Lung (tissue), 12 donors: ENCODE results near the gene ALG11. TPM values are rescaled to one million over a fixed set of nuclear protein-coding genes. Genes with fewer than 3 reads are reported as not detected.

Experiments used
- ATAC-seq: fragments of 200-7000 bp; cut with Tn5 transposase; one replicate; pipeline ENCODE4 v1.9.1; 2020; ENCODE audit warnings: moderate number of reproducible peaks; ENCODE audit not compliant: insufficient read depth, low FRiP score
- DNase-seq, 3 donors: peaks; one replicate each; pipeline ENCODE4 v3.0.0-alpha.2; 2013 to 2017
- H3K27ac ChIP-seq, 2 donors: one replicate each; pipeline ENCODE4 v1.5.1; 2013; ENCODE audit warnings: mild to moderate bottlenecking in 2 of 2, moderate library complexity in 2 of 2, control low read depth in 1 of 2, inconsistent platforms in 1 of 2, low read depth in 1 of 2, low read length in 1 of 2
- H3K27me3 ChIP-seq, 3 donors: one replicate each; pipeline ENCODE4 v1.5.1; 2013; ENCODE audit warnings: low read length in 2 of 3; ENCODE audit not compliant: control insufficient read depth in 3 of 3, insufficient read depth in 3 of 3
- H3K36me3 ChIP-seq, 4 donors: one replicate each; pipeline ENCODE4 v1.5.1; 2013; ENCODE audit warnings: low read length in 4 of 4, mild to moderate bottlenecking in 1 of 4, moderate library complexity in 1 of 4; ENCODE audit not compliant: control insufficient read depth in 4 of 4, insufficient read depth in 4 of 4
- H3K4me1 ChIP-seq, 5 donors: one replicate each; pipeline ENCODE4 v1.5.1; 2013; ENCODE audit warnings: low read length in 5 of 5, mild to moderate bottlenecking in 2 of 5, moderate library complexity in 1 of 5; ENCODE audit not compliant: control insufficient read depth in 5 of 5, insufficient read depth in 5 of 5
- H3K4me3 ChIP-seq: one replicate; pipeline ENCODE4 v1.5.1; 2013; ENCODE audit warnings: mild to moderate bottlenecking, control low read depth, moderate library complexity
- H3K9ac ChIP-seq, 2 donors: one replicate each; pipeline ENCODE4 v1.5.1; 2013; ENCODE audit warnings: low read length in 2 of 2, control low read depth in 1 of 2; ENCODE audit not compliant: insufficient read depth in 1 of 2
- H3K9me3 ChIP-seq, 4 donors: one replicate each; pipeline ENCODE4 v1.5.1; 2013; ENCODE audit warnings: low read length in 3 of 4, mild to moderate bottlenecking in 1 of 4, moderate library complexity in 1 of 4; ENCODE audit not compliant: control insufficient read depth in 4 of 4, insufficient read depth in 3 of 4
- CTCF ChIP-seq: IDR thresholded peaks from 2 replicates; pipeline ENCODE4 v1.5.1; 2012; ENCODE audit warnings: mild to moderate bottlenecking; ENCODE audit errors: control extremely low read depth, extremely low read depth
- whole genome bisulfite sequencing, 2 donors: extraction: QIAGEN DNeasy Blood & Tissue Kit; methylation state at CpG; one replicate each; pipeline ENCODE4 v1.1.7; 2013; 5-methylcytosine and 5-hydroxymethylcytosine counted together
- polyA plus RNA-seq, 2 donors: library from polyadenylated mRNA; stranded (reverse); fragments of 200-250 nt; gene quantifications; one replicate each; pipeline ENCODE4 v1.2.1, GENCODE V29; 2013
- total RNA-seq, 2 donors: library from RNA; depleted of rRNA in 1 of 2; stranded (reverse); fragments of >200 nt in 1 of 2; gene quantifications; one replicate each; pipeline ENCODE4 v1.2.1, GENCODE V29; 2014 to 2021
- donor health status: control.
- donor health status: control.
- donor health status: Bipolar disorder and iron deficiency.
- donor health status: healthy.
- donor health status: DM: yes; HTN: yes; CAD: no.

Gene ALG11
- total and polyA plus RNA-seq, 4 donors: 5.3 to 31.3 (median 16.5) TPM

- peaks cover 0 to 13% (median 4%) of the 10 kb centered on the region in 5 donors for H3K4me1 ChIP-seq
- ATAC-seq (no peak), DNase-seq (no peak)
- no peak overlapping the region for H3K27ac ChIP-seq
- H3K36me3 ChIP-seq: peaks cover 0 to 3% (median 0%) of the 10 kb centered on the region in 4 donors
- H3K9me3 ChIP-seq: no peaks in the 10 kb centered on the region
- no peaks in the 10 kb centered on the region for H3K27me3 ChIP-seq
- 0 to 93% methylated on average over 1 of the region's 1 CpG for WGBS, 2 donors
- no peak for TF ChIP-seq CTCF
- H3K4me3 ChIP-seq: no peak overlapping the region
- H3K9ac ChIP-seq: no peak overlapping the region
These were observed 35.8 kb upstream of the ALG11 start for GRCh38 chr13:51976423-51976822.

DNA sequence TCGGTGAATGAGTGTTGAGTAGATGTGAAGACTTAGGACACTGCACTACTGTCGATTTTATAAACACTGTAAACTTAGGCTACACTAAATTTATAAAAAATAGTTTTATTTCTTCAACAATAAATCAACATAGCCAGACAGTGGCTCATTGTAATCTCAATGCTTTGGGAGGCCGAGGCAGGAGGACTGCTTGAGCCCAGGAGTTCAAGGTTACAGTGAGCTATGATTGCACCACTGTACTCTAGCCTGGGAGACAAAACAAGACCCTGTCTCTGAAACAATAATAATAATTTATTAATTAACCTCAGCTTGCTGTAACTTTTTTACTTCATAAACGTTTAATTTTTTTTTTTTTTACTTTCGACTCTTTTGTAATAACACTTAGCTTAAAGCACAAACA is 35.3 kb upstream of the ALG11 start:
- Histone ChIP-seq H3K9ac (no peak overlapping the region), H3K4me3 (no peak overlapping the region), H3K27me3 (no peaks in the 10 kb centered on the region), H3K36me3 (peaks cover 0 to 3% (median 0%) of the 10 kb centered on the region in 4 donors), H3K9me3 (no peaks in the 10 kb centered on the region), H3K27ac (no peak overlapping the region), H3K4me1 (peaks cover 0 to 13% (median 4%) of the 10 kb centered on the region in 5 donors)
- ATAC-seq: no peak
- no peak for TF ChIP-seq CTCF
- no peak for DNase-seq
- WGBS, 2 donors: 92 to 95% methylated on average over 5 of the region's 5 CpGs

DNA sequence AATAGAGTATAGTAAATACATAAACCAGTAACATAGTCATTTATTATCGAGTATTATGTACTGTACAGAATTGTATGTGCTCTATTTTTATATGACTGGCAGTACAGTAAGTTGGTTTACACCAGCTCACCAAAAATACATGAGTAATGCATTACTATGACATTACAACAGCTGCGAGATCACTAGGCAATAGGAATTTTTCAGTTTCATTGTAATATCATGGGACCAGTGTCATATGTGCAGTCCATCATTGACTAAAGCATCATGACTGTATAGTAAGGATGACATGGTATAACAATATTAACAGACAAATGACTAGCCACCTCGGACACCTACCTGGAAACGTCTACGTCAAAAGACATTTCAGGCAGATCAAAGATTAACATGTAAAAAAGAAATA is 34.6 kb upstream of the ALG11 start:
- H3K27me3 ChIP-seq: no peaks in the 10 kb centered on the region
- H3K9ac ChIP-seq: no peak overlapping the region
- ATAC-seq: no peak
- no peak overlapping the region for H3K4me3 ChIP-seq
- DNase-seq: no peak
- TF ChIP-seq CTCF: no peak
- peaks cover 0 to 3% (median 0%) of the 10 kb centered on the region in 4 donors for H3K36me3 ChIP-seq
- peaks cover 0 to 13% (median 4%) of the 10 kb centered on the region in 5 donors for H3K4me1 ChIP-seq
- no peak overlapping the region for H3K27ac ChIP-seq
- 96 to 98% methylated on average over 5 of the region's 5 CpGs for WGBS, 2 donors
- no peaks in the 10 kb centered on the region for H3K9me3 ChIP-seq
